IMR-90 (cell line): ENCODE measurements around the gene KCNV2. TPM values are rescaled to one million over a fixed set of nuclear protein-coding genes. Genes with fewer than 3 reads are reported as not detected.

Experiments
- ATAC-seq: fragments of 200-7000 bp; cut with Tn5 transposase; 2 replicates; pipeline ENCODE4 v1.9.1; 2020; ENCODE audit warnings: low read depth, mild to moderate bottlenecking, moderate library complexity
- BruUV-seq: library from RNA; stranded (reverse); fragments of 400-500 nt; replicated peaks from 2 replicates; lab custom pipeline; 2021; lab: Mats Ljungman, UMichigan
- CTCF ChIA-PET: fragments of 300-600 bp; formaldehyde crosslinking; extraction: SDS; loops from one replicate; lab custom pipeline; 2021; ENCODE audit warnings: antibody characterized with exemption; lab: Yijun Ruan, JAX
- POLR2A ChIA-PET: fragments of 300-600 bp; sonication (Branson Sonifier 250); formaldehyde crosslinking; loops from one replicate; lab custom pipeline; 2022; ENCODE audit warnings: antibody characterized with exemption; ENCODE audit not compliant: unreplicated experiment; lab: Charles Lee
- DNase-seq: peaks from one replicate; pipeline ENCODE4 v3.0.0; 2013
- H2AFZ ChIP-seq: replicated peaks from 2 replicates; pipeline ENCODE3; 2013; ENCODE audit warnings: low read length, mild to moderate bottlenecking; ENCODE audit not compliant: poor library complexity
- H2AK5ac ChIP-seq: 2 replicates; pipeline ENCODE4 v1.6.1; 2013; ENCODE audit warnings: low read depth, low read length, inconsistent platforms
- H2AK9ac ChIP-seq: replicated peaks from 2 replicates; pipeline ENCODE3; 2013; ENCODE audit warnings: mild to moderate bottlenecking, low read depth, low read length, moderate library complexity; ENCODE audit not compliant: poor library complexity
- H2BK120ac ChIP-seq: 2 replicates; pipeline ENCODE4 v1.6.1; 2013; ENCODE audit warnings: low read depth, low read length, inconsistent platforms
- H2BK15ac ChIP-seq: 3 replicates; pipeline ENCODE4 v1.6.1; 2013; ENCODE audit warnings: low read depth, low read length, inconsistent platforms
- H2BK20ac ChIP-seq: 2 replicates; pipeline ENCODE4 v1.6.1; 2013; ENCODE audit warnings: low read depth, mild to moderate bottlenecking, inconsistent platforms, low read length, moderate library complexity
- H2BK5ac ChIP-seq: 2 replicates; pipeline ENCODE4 v1.6.1; 2013; ENCODE audit warnings: mild to moderate bottlenecking, low read depth, low read length, inconsistent platforms; ENCODE audit not compliant: poor library complexity, severe bottlenecking
- H3K14ac ChIP-seq: replicated peaks from 2 replicates; pipeline ENCODE4 v1.6.1; 2013; ENCODE audit warnings: low read depth, low read length, inconsistent platforms
- H3K18ac ChIP-seq: 2 replicates; pipeline ENCODE4 v1.6.1; 2013; ENCODE audit warnings: low read depth, low read length, control low read depth
- H3K23ac ChIP-seq: 2 replicates; pipeline ENCODE4 v1.6.1; 2013; ENCODE audit warnings: low read depth, low read length, inconsistent platforms
- H3K27ac ChIP-seq: 2 replicates; pipeline ENCODE4 v1.5.1; 2013; ENCODE audit warnings: mild to moderate bottlenecking, control low read depth, low read length; ENCODE audit not compliant: insufficient read depth
- H3K27me3 ChIP-seq: 2 replicates; pipeline ENCODE4 v1.6.1; 2013; ENCODE audit warnings: low read length; ENCODE audit not compliant: control insufficient read depth, insufficient read depth
- H3K36me3 ChIP-seq: 2 replicates; pipeline ENCODE4 v1.6.1; 2013; ENCODE audit warnings: low read length, mixed read lengths; ENCODE audit not compliant: control insufficient read depth, insufficient read depth
- H3K4ac ChIP-seq: 2 replicates; pipeline ENCODE4 v1.6.1; 2013; ENCODE audit warnings: low read depth, low read length, inconsistent platforms
- H3K4me1 ChIP-seq: 2 replicates; pipeline ENCODE4 v1.6.1; 2013; ENCODE audit warnings: low read length, mixed read lengths; ENCODE audit not compliant: control insufficient read depth, insufficient read depth
- H3K4me2 ChIP-seq: 2 replicates; pipeline ENCODE4 v1.6.1; 2013; ENCODE audit warnings: low read depth, mild to moderate bottlenecking, control low read depth, low read length, moderate library complexity
- H3K4me3 ChIP-seq: 2 replicates; pipeline ENCODE4 v1.5.1; 2013; ENCODE audit warnings: low read depth, mild to moderate bottlenecking, control low read depth, low read length, moderate library complexity; ENCODE audit not compliant: insufficient read depth
- H3K56ac ChIP-seq: 2 replicates; pipeline ENCODE4 v1.6.1; 2013; ENCODE audit warnings: low read length, inconsistent platforms; ENCODE audit not compliant: insufficient read depth; ENCODE audit errors: extremely low read depth
- H3K79me1 ChIP-seq, 2 experiments: 2 replicates each; pipeline ENCODE4 v1.6.1; 2013; ENCODE audit warnings: low read length in 2 of 2, inconsistent platforms in 1 of 2, low read depth in 1 of 2
- H3K9ac ChIP-seq: 2 replicates; pipeline ENCODE4 v1.6.1; 2013; ENCODE audit warnings: low read depth, low read length, control low read depth
- H3K9me1 ChIP-seq: 2 replicates; pipeline ENCODE4 v1.6.1; 2013; ENCODE audit warnings: low read length, inconsistent platforms; ENCODE audit not compliant: insufficient read depth
- H3K9me3 ChIP-seq: 2 replicates; pipeline ENCODE4 v1.6.1; 2013; ENCODE audit warnings: low read length; ENCODE audit not compliant: control insufficient read depth, insufficient read depth
- H4K20me1 ChIP-seq: 2 replicates; pipeline ENCODE4 v1.6.1; 2013; ENCODE audit warnings: low read length, inconsistent platforms; ENCODE audit not compliant: insufficient read depth
- H4K5ac ChIP-seq: 2 replicates; pipeline ENCODE4 v1.6.1; 2013; ENCODE audit warnings: mild to moderate bottlenecking, low read depth, low read length, control low read depth
- H4K8ac ChIP-seq, 2 experiments: 2 replicates each; pipeline ENCODE4 v1.6.1; 2013; ENCODE audit warnings: low read depth in 2 of 2, low read length in 2 of 2, control low read depth in 1 of 2, inconsistent platforms in 1 of 2
- H4K91ac ChIP-seq: 2 replicates; pipeline ENCODE4 v1.6.1; 2013; ENCODE audit warnings: low read depth, low read length, inconsistent platforms; ENCODE audit not compliant: insufficient read depth
- MAFK ChIP-seq: IDR thresholded peaks from 2 replicates; pipeline ENCODE4 v1.6.1; 2012; ENCODE audit warnings: low read depth, low read length, improper control_type of control experiment
- WGBS, 2 experiments: methylation state at CpG; one replicate each; pipeline versions ENCODE4 v1.1.5 to v1.1.7; 2013; ENCODE audit warnings: missing lambda C conversion rate in 2 of 2; ENCODE audit not compliant: insufficient read length in 1 of 2; ENCODE audit errors: extremely low coverage in 2 of 2; 5-methylcytosine and 5-hydroxymethylcytosine counted together
- dilution Hi-C: fragments of 300-500 bp; cut with HindIII; formaldehyde crosslinking; loops from one replicate; pipeline ENCODE4 v1.14.3; 2018; ENCODE audit warnings: low sequenced_read_pairs; ENCODE audit not compliant: unreplicated experiment
- in situ Hi-C: fragments of 300-500 bp; cut with MboI; formaldehyde crosslinking; loops from 3 replicates; pipeline ENCODE4 v1.14.3; 2019; ENCODE audit warnings: low sequenced_read_pairs, inconsistent platforms, mixed read lengths
- intact Hi-C: fragments of 100-400 bp; cut with micrococcal nuclease; formaldehyde crosslinking; loops from 2 replicates; pipeline ENCODE4 v1.10.0; 2022
- polyA plus RNA-seq, 3 experiments: library from polyadenylated mRNA; depleted of rRNA; stranded (reverse); fragments of >200 nt; gene quantifications; 2 replicates each; pipeline ENCODE4 v1.2.3, GENCODE V29; 2012; ENCODE audit warnings: low replicate concordance in 1 of 3
- total RNA-seq: library from RNA; depleted of rRNA; stranded (reverse); fragments of >200 nt; gene quantifications from 2 replicates; pipeline ENCODE4 v1.2.3, GENCODE V29; 2012; rRNA removed

KCNV2 gene
- total and polyA plus RNA-seq, 2 of the 4 experiments (the other 2 are of a cell fraction), result not detected

- Histone ChIP-seq H2AK5ac (no peak overlapping the region), H2BK15ac (no peak overlapping the region), H3K4me3 (no peak overlapping the region), H4K91ac (no peak overlapping the region), H3K9ac (no peak overlapping the region), H2BK5ac (no peak overlapping the region), H2BK20ac (no peak overlapping the region), H3K9me3 (peaks cover 10% of the 10 kb centered on the region), H3K23ac (no peak overlapping the region), H3K18ac (no peak overlapping the region), H3K27me3 (no peaks in the 10 kb centered on the region), H3K27ac (no peak overlapping the region), H4K8ac (no peak overlapping the region), H3K79me1 (peaks cover 19 to 20% of the 10 kb centered on the region in 2 experiments), H3K36me3 (peaks cover 24% of the 10 kb centered on the region), H2BK120ac (no peak overlapping the region), H3K4me2 (no peak overlapping the region), H3K14ac (no peak overlapping the region), H3K4ac (no peak overlapping the region), H4K5ac (no peak overlapping the region), H3K56ac (no peak overlapping the region), H2AFZ (no peak overlapping the region), H3K9me1 (no peaks in the 10 kb centered on the region), H4K20me1 (no peaks in the 10 kb centered on the region), H3K4me1 (no peaks in the 10 kb centered on the region), H2AK9ac (no peak overlapping the region)
- WGBS, 2 experiments, result no CpG with 5 or more reads among the region's 2 CpGs
- ChIA-PET POLR2A (no interaction called here), CTCF (no interaction called here)
- no peak for ATAC-seq
- no peak for DNase-seq
- intact Hi-C loops, result no loop called here
- TF ChIP-seq MAFK, result no peak
- dilution Hi-C loops, result no loop called here
- no TSS peak for BruUV-seq
- in situ Hi-C loops, result no loop called here
Measured at GRCh38 chr9:2778816-2779215, 61.5 kb downstream of the KCNV2 start.

Other genes starting within 250 kb of the KCNV2 start
- 8.3 and 9.0 TPM in 2 replicates for gene VLDLR, start 95.7 kb upstream of the KCNV2 start, total RNA-seq
- 8.3 and 10.2 TPM in 2 replicates for gene VLDLR, start 95.7 kb upstream of the KCNV2 start, polyA plus RNA-seq (2012; rRNA removed)
- 55.6 and 81.1 TPM in 2 replicates for gene PUM3, start 126.6 kb downstream of the KCNV2 start, total RNA-seq
- 38.0 and 44.9 TPM in 2 replicates for gene PUM3, start 126.6 kb downstream of the KCNV2 start, polyA plus RNA-seq (2012; rRNA removed)